Ovary (tissue), 3 donors: ENCODE measurements around the gene SIDT2.

Experiments
- CTCF ChIP-seq, 3 donors: fragments of 450-650 bp in 2 of 3; fragments of 200-600 bp in 1 of 3; IDR thresholded peaks; one replicate each; pipeline versions ENCODE4 v1.5.1 to v1.8.0; 2016 to 2022; ENCODE audit warnings: antibody characterized with exemption in 3 of 3, mild to moderate bottlenecking in 1 of 3
- EP300 ChIP-seq: sonication (generic); formaldehyde crosslinking; IDR thresholded peaks from one replicate; pipeline ENCODE4 v1.6.1; 2017; ENCODE audit warnings: antibody characterized with exemption
- donor health status: DM: no; HTN: no; CAD: no.

GRCh38 chr11:117160826-117161225, 17.7 kb upstream of the SIDT2 start:
- TF ChIP-seq CTCF (IDR thresholded peaks at IDR 0.05): no peak
- no peak for TF ChIP-seq EP300
